Right atrium auricular region (tissue), 2 donors: ENCODE results near the gene NRG3. TPM values are rescaled to one million over a fixed set of nuclear protein-coding genes. Genes with fewer than 3 reads are reported as not detected.

Experiments
- DNase-seq: peaks from one replicate; pipeline ENCODE4 v3.0.0-alpha.2; 2019; ENCODE audit warnings: low spot score
- H3K27ac ChIP-seq, 2 donors: fragments of 200-600 bp; sonication (generic); 1 replicate in 1 of 2; 2 replicates in 1 of 2; pipeline ENCODE4 v1.5.1; 2016 to 2019
- H3K27me3 ChIP-seq, 2 donors: fragments of 200-600 bp; sonication (generic); one replicate each; pipeline versions ENCODE4 v1.5.1 to v1.6.0; 2017 to 2019
- H3K36me3 ChIP-seq: fragments of 200-600 bp; sonication (generic); one replicate; pipeline ENCODE4 v1.5.1; 2016
- H3K4me1 ChIP-seq, 2 donors: fragments of 200-600 bp; sonication (generic); one replicate each; pipeline versions ENCODE4 v1.5.1 to v1.6.0; 2017 to 2019
- H3K4me3 ChIP-seq, 2 donors: fragments of 200-600 bp; sonication (generic); 1 replicate in 1 of 2; 2 replicates in 1 of 2; pipeline ENCODE4 v1.5.1; 2017 to 2019; ENCODE audit warnings: mild to moderate bottlenecking in 1 of 2, moderate library complexity in 1 of 2
- H3K9me3 ChIP-seq, 2 donors: fragments of 200-600 bp; sonication (generic); one replicate each; pipeline ENCODE4 v1.5.1; 2019
- CTCF ChIP-seq, 2 donors: fragments of 200-600 bp; sonication (generic); IDR thresholded peaks; one replicate each; pipeline ENCODE4 v1.5.1; 2019; ENCODE audit warnings: antibody characterized with exemption in 2 of 2
- total RNA-seq, 2 donors: library from RNA; depleted of rRNA; stranded (reverse); fragments of >200 nt; gene quantifications; one replicate each; pipeline ENCODE4 v1.1.0, GENCODE V29; 2016

NRG3 gene
- total RNA-seq, 2 donors from 2014 or later: 0.70 to 1.4 TPM

GRCh38 chr10:82742478-82742877 is 867.5 kb downstream of the NRG3 start:
- no peak for DNase-seq
- H3K4me3 ChIP-seq: no peak overlapping the region
- no peaks in the 10 kb centered on the region for H3K4me1 ChIP-seq
- TF ChIP-seq CTCF (IDR thresholded peaks at IDR 0.05): no peak
- no peaks in the 10 kb centered on the region for H3K9me3 ChIP-seq
- H3K27me3 ChIP-seq: no peaks in the 10 kb centered on the region
- H3K36me3 ChIP-seq: no peaks in the 10 kb centered on the region
- no peak overlapping the region for H3K27ac ChIP-seq

- H3K27ac ChIP-seq: no peak overlapping the region
- H3K27me3 ChIP-seq: no peaks in the 10 kb centered on the region
- no peak overlapping the region for H3K4me3 ChIP-seq
- no peak for DNase-seq
- H3K4me1 ChIP-seq: no peaks in the 10 kb centered on the region
- no peaks in the 10 kb centered on the region for H3K36me3 ChIP-seq
- no peak for TF ChIP-seq CTCF (IDR thresholded peaks at IDR 0.05)
- H3K9me3 ChIP-seq: no peaks in the 10 kb centered on the region
Observed at GRCh38 chr10:82742898-82743297, 867.9 kb downstream of the NRG3 start.

- no peak for DNase-seq
- no peak overlapping the region for H3K27ac ChIP-seq
- H3K27me3 ChIP-seq: no peaks in the 10 kb centered on the region
- no peaks in the 10 kb centered on the region for H3K9me3 ChIP-seq
- TF ChIP-seq CTCF (IDR thresholded peaks at IDR 0.05): no peak
- no peak overlapping the region for H3K4me3 ChIP-seq
- H3K4me1 ChIP-seq: no peaks in the 10 kb centered on the region
- no peaks in the 10 kb centered on the region for H3K36me3 ChIP-seq
Observed at GRCh38 chr10:82750538-82750937, 875.5 kb downstream of the NRG3 start.

- no peak overlapping the region for H3K27ac ChIP-seq
- no peaks in the 10 kb centered on the region for H3K36me3 ChIP-seq
- no peaks in the 10 kb centered on the region for H3K4me1 ChIP-seq
- no peaks in the 10 kb centered on the region for H3K27me3 ChIP-seq
- no peaks in the 10 kb centered on the region for H3K9me3 ChIP-seq
- no peak overlapping the region for H3K4me3 ChIP-seq
- DNase-seq: no peak
- no peak for TF ChIP-seq CTCF (IDR thresholded peaks at IDR 0.05)
Observed at GRCh38 chr10:82757397-82757796, 882.4 kb downstream of the NRG3 start.

GRCh38 chr10:82757901-82758300 is 882.9 kb downstream of the NRG3 start:
- TF ChIP-seq CTCF (IDR thresholded peaks at IDR 0.05): no peak
- no peaks in the 10 kb centered on the region for H3K36me3 ChIP-seq
- no peak overlapping the region for H3K27ac ChIP-seq
- no peaks in the 10 kb centered on the region for H3K27me3 ChIP-seq
- H3K4me3 ChIP-seq: no peak overlapping the region
- no peak for DNase-seq
- H3K4me1 ChIP-seq: no peaks in the 10 kb centered on the region
- no peaks in the 10 kb centered on the region for H3K9me3 ChIP-seq

- no peaks in the 10 kb centered on the region for H3K9me3 ChIP-seq
- H3K36me3 ChIP-seq: no peaks in the 10 kb centered on the region
- no peaks in the 10 kb centered on the region for H3K27me3 ChIP-seq
- H3K4me1 ChIP-seq: no peaks in the 10 kb centered on the region
- H3K27ac ChIP-seq: no peak overlapping the region
- no peak for DNase-seq
- H3K4me3 ChIP-seq: no peak overlapping the region
- no peak for TF ChIP-seq CTCF (IDR thresholded peaks at IDR 0.05)
Observed at GRCh38 chr10:82759050-82759449, 884.1 kb downstream of the NRG3 start.
